H9 (cell line): ENCODE data around the gene PRR12. TPM values are rescaled to one million over a fixed set of nuclear protein-coding genes. Genes with fewer than 3 reads are reported as not detected.

Experiments used
- DNase-seq: peaks from one replicate; pipeline ENCODE4 v3.0.0-alpha.2; 2017
- H2AFZ ChIP-seq: one replicate; pipeline ENCODE4 v1.6.1; 2013; ENCODE audit warnings: mild to moderate bottlenecking, low read length, control low read depth, moderate library complexity
- H2AK5ac ChIP-seq: 2 replicates; pipeline ENCODE4 v1.6.1; 2013; ENCODE audit warnings: low read length, control low read depth, mixed read lengths; ENCODE audit not compliant: insufficient read length
- H2BK120ac ChIP-seq: one replicate; pipeline ENCODE4 v1.6.1; 2013; ENCODE audit warnings: low read depth, mild to moderate bottlenecking, low read length, control low read depth, inconsistent platforms; ENCODE audit not compliant: poor library complexity, severe bottlenecking
- H2BK12ac ChIP-seq: 2 replicates; pipeline ENCODE4 v1.6.1; 2013; ENCODE audit warnings: low read length, control low read depth, mixed read lengths, low read depth; ENCODE audit not compliant: insufficient read length
- H2BK15ac ChIP-seq: 2 replicates; pipeline ENCODE4 v1.6.1; 2013; ENCODE audit warnings: low read depth, low read length, control low read depth
- H2BK20ac ChIP-seq: one replicate; pipeline ENCODE4 v1.6.1; 2013; ENCODE audit warnings: low read depth, mild to moderate bottlenecking, low read length, control low read depth, inconsistent platforms; ENCODE audit not compliant: poor library complexity, severe bottlenecking
- H2BK5ac ChIP-seq: 2 replicates; pipeline ENCODE4 v1.6.1; 2013; ENCODE audit warnings: low read length, control low read depth, mixed read lengths; ENCODE audit not compliant: insufficient read length
- H3K14ac ChIP-seq: 2 replicates; pipeline ENCODE4 v1.6.1; 2013; ENCODE audit warnings: low read length, control low read depth; ENCODE audit not compliant: insufficient read depth
- H3K18ac ChIP-seq: 2 replicates; pipeline ENCODE4 v1.6.1; 2013; ENCODE audit warnings: low read depth, mild to moderate bottlenecking, mixed read lengths, low read length, control low read depth; ENCODE audit not compliant: insufficient read length
- H3K23ac ChIP-seq: 2 replicates; pipeline ENCODE4 v1.6.1; 2013; ENCODE audit warnings: low read length, control low read depth, mixed read lengths, low read depth; ENCODE audit not compliant: insufficient read length
- H3K23me2 ChIP-seq: 2 replicates; pipeline ENCODE4 v1.6.1; 2013; ENCODE audit warnings: low read depth, mild to moderate bottlenecking, mixed read lengths, low read length, control low read depth; ENCODE audit not compliant: insufficient read length, poor library complexity, severe bottlenecking
- H3K27ac ChIP-seq: 2 replicates; pipeline ENCODE4 v1.5.1; 2013; ENCODE audit warnings: low read length, control low read depth, mixed read lengths, low read depth; ENCODE audit not compliant: insufficient read length
- H3K27me3 ChIP-seq: 2 replicates; pipeline ENCODE4 v1.6.1; 2013; ENCODE audit warnings: low read length, control low read depth, inconsistent platforms; ENCODE audit not compliant: insufficient read depth
- H3K4ac ChIP-seq: 2 replicates; pipeline ENCODE4 v1.6.1; 2013; ENCODE audit warnings: low read depth, mild to moderate bottlenecking, control low read depth, inconsistent platforms, low read length, moderate library complexity
- H3K4me1 ChIP-seq: 2 replicates; pipeline ENCODE4 v1.6.1; 2013; ENCODE audit warnings: low read length, control low read depth, inconsistent platforms; ENCODE audit not compliant: insufficient read depth
- H3K4me2 ChIP-seq: 2 replicates; pipeline ENCODE4 v1.6.1; 2013; ENCODE audit warnings: low read length, control low read depth, mixed read lengths; ENCODE audit not compliant: insufficient read length, insufficient read depth
- H3K56ac ChIP-seq: 2 replicates; pipeline ENCODE4 v1.6.1; 2013; ENCODE audit warnings: low read depth, mild to moderate bottlenecking, mixed read lengths, low read length, control low read depth; ENCODE audit not compliant: insufficient read length
- H3K79me1 ChIP-seq: 2 replicates; pipeline ENCODE4 v1.6.1; 2013; ENCODE audit warnings: low read depth, mild to moderate bottlenecking, moderate library complexity, low read length, control low read depth, inconsistent platforms; ENCODE audit not compliant: insufficient read depth, poor library complexity, severe bottlenecking
- H3K79me2 ChIP-seq: 2 replicates; pipeline ENCODE4 v1.6.1; 2013; ENCODE audit warnings: low read length, control low read depth, inconsistent platforms; ENCODE audit not compliant: insufficient read depth
- H3K9ac ChIP-seq: 2 replicates; pipeline ENCODE4 v1.6.1; 2013; ENCODE audit warnings: low read length, control low read depth, mixed read lengths; ENCODE audit not compliant: insufficient read length; ENCODE audit errors: extremely low read depth
- H3K9me3 ChIP-seq: one replicate; pipeline ENCODE4 v1.6.1; 2013; ENCODE audit warnings: low read depth, low read length, inconsistent platforms; ENCODE audit not compliant: control insufficient read depth
- H3T11ph ChIP-seq: one replicate; pipeline ENCODE4 v1.6.1; 2013; ENCODE audit warnings: mild to moderate bottlenecking, low read length, control low read depth, inconsistent platforms
- H4K20me1 ChIP-seq: one replicate; pipeline ENCODE4 v1.6.1; 2013; ENCODE audit not compliant: control insufficient read depth, insufficient read length, insufficient read depth
- H4K5ac ChIP-seq: 2 replicates; pipeline ENCODE4 v1.6.1; 2013; ENCODE audit warnings: low read depth, mild to moderate bottlenecking, mixed read lengths, low read length, control low read depth; ENCODE audit not compliant: insufficient read length
- H4K8ac ChIP-seq: replicated peaks from 2 replicates; pipeline ENCODE4 v1.6.1; 2013; ENCODE audit warnings: low read length, control low read depth, mixed read lengths, low read depth; ENCODE audit not compliant: insufficient read length
- H4K91ac ChIP-seq: 2 replicates; pipeline ENCODE4 v1.6.1; 2013; ENCODE audit warnings: low read depth, mild to moderate bottlenecking, moderate library complexity, mixed read lengths, low read length, control low read depth; ENCODE audit not compliant: insufficient read length
- H3K27ac Mint-ChIP-seq, 3 experiments: 2 replicates in 2 of 3; 3 replicates in 1 of 3; pipeline ENCODE4 v1.8.0; 2020 to 2021; ENCODE audit warnings: mixed read lengths in 3 of 3, mild to moderate bottlenecking in 1 of 3, moderate library complexity in 1 of 3
- H3K27me3 Mint-ChIP-seq: 2 replicates; pipeline ENCODE4 v1.8.0; 2021; ENCODE audit warnings: low read depth, mild to moderate bottlenecking, moderate library complexity, mixed read lengths
- H3K36me3 Mint-ChIP-seq, 3 experiments: 2 replicates in 2 of 3; 3 replicates in 1 of 3; pipeline ENCODE4 v1.8.0; 2020 to 2021; ENCODE audit warnings: low read depth in 3 of 3, mixed read lengths in 3 of 3; ENCODE audit not compliant: insufficient read depth in 1 of 3
- H3K4me1 Mint-ChIP-seq, 2 experiments: 2 replicates each; pipeline ENCODE4 v1.8.0; 2020; ENCODE audit warnings: mixed read lengths in 2 of 2
- H3K4me3 Mint-ChIP-seq, 2 experiments: 2 replicates in 1 of 2; 3 replicates in 1 of 2; pipeline ENCODE4 v1.8.0; 2020 to 2021; ENCODE audit warnings: mild to moderate bottlenecking in 2 of 2, mixed read lengths in 2 of 2, moderate library complexity in 1 of 2
- H3K9me3 Mint-ChIP-seq, 2 experiments: 2 replicates in 1 of 2; 3 replicates in 1 of 2; pipeline ENCODE4 v1.8.0; 2020; ENCODE audit warnings: mild to moderate bottlenecking in 2 of 2, mixed read lengths in 2 of 2, moderate library complexity in 1 of 2
- WGBS: extraction: QIAGEN DNeasy Blood & Tissue Kit; methylation state at CpG from one replicate; pipeline ENCODE4 v1.1.7; 2013; ENCODE audit warnings: missing lambda C conversion rate, low lambda C conversion rate, mixed read lengths; ENCODE audit not compliant: insufficient read length; ENCODE audit errors: extremely low coverage; 5-methylcytosine and 5-hydroxymethylcytosine counted together
- total RNA-seq: library from RNA; stranded (reverse); gene quantifications from 2 replicates; pipeline ENCODE4 v1.2.1, GENCODE V29; 2021
- TF ChIP-seq, protein P1 (sequence below): fragments of 200-600 bp; sonication (generic); conservative IDR thresholded peaks from 3 replicates; pipeline ENCODE4 v1.8.0; 2021; ENCODE audit warnings: antibody characterized with exemption, mild to moderate bottlenecking

The PRR12 gene
- total RNA-seq, 1 experiment from 2014 or later: 65.9 TPM

GRCh38 chr19:49565261-49565660 is 25.7 kb upstream of the PRR12 start:
- Histone ChIP-seq H3K18ac (no peak overlapping the region), H2BK120ac (no peak overlapping the region), H4K20me1 (no peaks in the 10 kb centered on the region), H3K4me1 (peaks cover 2% of the 10 kb centered on the region; the same call in 1 of the 2 replicates), H4K91ac (no peak overlapping the region), H2AFZ (no peak overlapping the region), H3K23ac (no peak overlapping the region), H3K9ac (no peak overlapping the region), H3K27me3 (no peaks in the 10 kb centered on the region), H3K4ac (no peak overlapping the region), H4K8ac (no peak overlapping the region), H3T11ph (no peak overlapping the region), H2BK12ac (no peak overlapping the region), H3K79me1 (no peaks in the 10 kb centered on the region), H3K79me2 (peaks cover 4% of the 10 kb centered on the region; the same call in 1 of the 2 replicates), H4K5ac (no peak overlapping the region), H2BK20ac (no peak overlapping the region), H3K27ac (no peak overlapping the region), H3K9me3 (no peaks in the 10 kb centered on the region), H3K23me2 (no peaks in the 10 kb centered on the region), H2BK5ac (no peak overlapping the region), H3K14ac (no peak overlapping the region), H3K56ac (no peak overlapping the region), H2AK5ac (no peak overlapping the region), H3K4me2 (no peak overlapping the region), H2BK15ac (no peak overlapping the region)
- Mint-ChIP-seq H3K27me3 (no peaks in the 10 kb centered on the region), H3K27ac (no peak overlapping the region), H3K36me3 (peaks cover 0 to 4% (median under 1%) of the 10 kb centered on the region in 3 experiments; a peak in 3 of 7 replicates), H3K4me3 (no peak overlapping the region), H3K4me1 (peaks cover 8 to 12% of the 10 kb centered on the region in 2 experiments), H3K9me3 (no peaks in the 10 kb centered on the region)
- DNase-seq: no peak
- TF ChIP-seq, protein P1, sequence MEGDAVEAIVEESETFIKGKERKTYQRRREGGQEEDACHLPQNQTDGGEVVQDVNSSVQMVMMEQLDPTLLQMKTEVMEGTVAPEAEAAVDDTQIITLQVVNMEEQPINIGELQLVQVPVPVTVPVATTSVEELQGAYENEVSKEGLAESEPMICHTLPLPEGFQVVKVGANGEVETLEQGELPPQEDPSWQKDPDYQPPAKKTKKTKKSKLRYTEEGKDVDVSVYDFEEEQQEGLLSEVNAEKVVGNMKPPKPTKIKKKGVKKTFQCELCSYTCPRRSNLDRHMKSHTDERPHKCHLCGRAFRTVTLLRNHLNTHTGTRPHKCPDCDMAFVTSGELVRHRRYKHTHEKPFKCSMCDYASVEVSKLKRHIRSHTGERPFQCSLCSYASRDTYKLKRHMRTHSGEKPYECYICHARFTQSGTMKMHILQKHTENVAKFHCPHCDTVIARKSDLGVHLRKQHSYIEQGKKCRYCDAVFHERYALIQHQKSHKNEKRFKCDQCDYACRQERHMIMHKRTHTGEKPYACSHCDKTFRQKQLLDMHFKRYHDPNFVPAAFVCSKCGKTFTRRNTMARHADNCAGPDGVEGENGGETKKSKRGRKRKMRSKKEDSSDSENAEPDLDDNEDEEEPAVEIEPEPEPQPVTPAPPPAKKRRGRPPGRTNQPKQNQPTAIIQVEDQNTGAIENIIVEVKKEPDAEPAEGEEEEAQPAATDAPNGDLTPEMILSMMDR: no peak
- no CpG with 5 or more reads among the region's 4 CpGs for WGBS
